DMS79 (cell line): ENCODE data around the gene EXD3.
"Not testable (repeated sequence)": the region's sequence is repeated elsewhere in the genome, so short reads cannot be mapped to it uniquely, and the experiment has no call there.

Experiments
- DNase-seq: peaks from one replicate; lab custom pipeline; 2025; lab: John Stamatoyannopoulos, UW

EXD3 gene

GRCh38 chr9:137459152-137459600 is 36.2 kb upstream of the EXD3 start, which contains the start of gene NSMF:
TSS of gene NSMF (minus strand) at chr9:137459334. CDS start at chr9:137459102, 232 bp downstream.
- DNase-seq, result peak; percentile 34

GRCh38 chr9:137458194-137459151 is 35.5 kb upstream of the EXD3 start:
- DNase-seq, result peak; percentile 45

- DNase-seq, result no peak
Measured at GRCh38 chr9:137457406-137458193, 34.6 kb upstream of the EXD3 start.

- no peak for DNase-seq
Measured at GRCh38 chr9:137456864-137457405, 34.0 kb upstream of the EXD3 start.

- DNase-seq, result no peak
Measured at GRCh38 chr9:137456061-137456863, 33.3 kb upstream of the EXD3 start.

- no peak for DNase-seq
Measured at GRCh38 chr9:137455359-137455991, 32.5 kb upstream of the EXD3 start.

- no peak for DNase-seq
Measured at GRCh38 chr9:137454597-137455358, 31.8 kb upstream of the EXD3 start.

- DNase-seq, result no peak
Measured at GRCh38 chr9:137454145-137454596, 31.2 kb upstream of the EXD3 start.

- no peak for DNase-seq
Measured at GRCh38 chr9:137453643-137454081, 30.7 kb upstream of the EXD3 start.

GRCh38 chr9:137452761-137453642 is 30.0 kb upstream of the EXD3 start:
- no peak for DNase-seq

GRCh38 chr9:137452006-137452760 is 29.2 kb upstream of the EXD3 start:
- DNase-seq, result no peak

GRCh38 chr9:137451264-137452005 is 28.5 kb upstream of the EXD3 start:
- DNase-seq, result not testable (repeated sequence)

GRCh38 chr9:137450539-137451222 is 27.7 kb upstream of the EXD3 start:
- not testable (repeated sequence) for DNase-seq

GRCh38 chr9:137449931-137450538 is 27.1 kb upstream of the EXD3 start:
- DNase-seq, result no peak

- no peak for DNase-seq
Measured at GRCh38 chr9:137449081-137449844, 26.3 kb upstream of the EXD3 start.

GRCh38 chr9:137448602-137448962 is 25.6 kb upstream of the EXD3 start:
- no peak for DNase-seq
